ENCODE results near the gene MRPL57. TPM values are rescaled to one million over a fixed set of nuclear protein-coding genes. Genes with fewer than 3 reads are reported as not detected.
A peak's percentile ranks its signal among the peaks of the same experiment; 100 is the strongest.
"Not testable (repeated sequence)": the region's sequence is repeated elsewhere in the genome, so short reads cannot be mapped to it uniquely, and the experiment has no call there.

MRPL57 gene
- 20.3 TPM for total RNA-seq
- long read RNA-seq, transcript MRPL57-201 (2 exons, 2,246 nt) = major isoform, 79 of 90 reads
- long read RNA-seq, partial matches to known transcripts = 7 of 90 reads
- long read RNA-seq, other reads (novel, unspliced or antisense) = 4 of 90 reads

GRCh38 chr13:21176215-21176981 lies at the start of gene MRPL57, which contains the start of gene SKA3:
Gene MRPL57, plus strand, starts transcription at chr13:21176658. Its CDS starts 259 bp downstream, at chr13:21176917.
Gene SKA3, minus strand, starts transcription at chr13:21176552. Its CDS starts 75 bp downstream, at chr13:21176477.
- intact Hi-C loops (cut with DNase I) = no loop called here

GRCh38 chr13:21130116-21130515 lies 46.3 kb upstream of the MRPL57 start:
- intact Hi-C loops (cut with DNase I) = loop anchor here (5.0 kb wide), 1 partner anchor 188 kb away; no protein-coding TSS in a partner anchor

More at GRCh38 chr13:21176215-21176981, at the start of gene MRPL57, which contains the start of gene SKA3:
- peak; percentile 94 for DNase-seq (ENCODE audit: low spot score)

GRCh38 chr13:21133077-21133476 lies 43.4 kb upstream of the MRPL57 start:
- intact Hi-C loops (cut with DNase I) = loop anchor here (5.0 kb wide), 1 partner anchor 191 kb away; no protein-coding TSS in a partner anchor
- DNase-seq (ENCODE audit: low spot score) = no peak

More at GRCh38 chr13:21130116-21130515, 46.3 kb upstream of the MRPL57 start:
- DNase-seq (ENCODE audit: low spot score) = no peak

GRCh38 chr13:21134475-21134874 lies 42.0 kb upstream of the MRPL57 start:
- DNase-seq (ENCODE audit: low spot score) = no peak
- intact Hi-C loops (cut with DNase I) = loop anchor here (5.0 kb wide), 1 partner anchor 192 kb away; no protein-coding TSS in a partner anchor

- intact Hi-C loops (cut with DNase I); DNase-seq (ENCODE audit: low spot score): not testable (repeated sequence)
Observed at GRCh38 chr13:21135833-21136232, 40.6 kb upstream of the MRPL57 start.

GRCh38 chr13:21137696-21138095 lies 38.8 kb upstream of the MRPL57 start:
- intact Hi-C loops (cut with DNase I) = no loop called here
- no peak for DNase-seq (ENCODE audit: low spot score)

GRCh38 chr13:21138561-21138960 lies 37.9 kb upstream of the MRPL57 start:
- intact Hi-C loops (cut with DNase I) = no loop called here
- DNase-seq (ENCODE audit: low spot score) = no peak

- intact Hi-C loops (cut with DNase I) = no loop called here
- no peak for DNase-seq (ENCODE audit: low spot score)
Observed at GRCh38 chr13:21139374-21139773, 37.1 kb upstream of the MRPL57 start.

GRCh38 chr13:21142766-21143165 lies 33.7 kb upstream of the MRPL57 start:
- intact Hi-C loops (cut with DNase I) = no loop called here
- DNase-seq (ENCODE audit: low spot score) = no peak

GRCh38 chr13:21147827-21148226 lies 28.6 kb upstream of the MRPL57 start:
- no peak for DNase-seq (ENCODE audit: low spot score)
- intact Hi-C loops (cut with DNase I) = no loop called here

- intact Hi-C loops (cut with DNase I) = no loop called here
- no peak for DNase-seq (ENCODE audit: low spot score)
Observed at GRCh38 chr13:21148557-21149258, 27.8 kb upstream of the MRPL57 start.

- no peak for DNase-seq (ENCODE audit: low spot score)
- intact Hi-C loops (cut with DNase I) = no loop called here
Observed at GRCh38 chr13:21149568-21149967, 26.9 kb upstream of the MRPL57 start.

- no peak for DNase-seq (ENCODE audit: low spot score)
- intact Hi-C loops (cut with DNase I) = no loop called here
Observed at GRCh38 chr13:21150013-21150412, 26.4 kb upstream of the MRPL57 start.

GRCh38 chr13:21152251-21152899 lies 24.1 kb upstream of the MRPL57 start:
- DNase-seq (ENCODE audit: low spot score) = no peak
- intact Hi-C loops (cut with DNase I) = no loop called here

GRCh38 chr13:21164631-21165030 lies 11.8 kb upstream of the MRPL57 start:
- no peak for DNase-seq (ENCODE audit: low spot score)

GRCh38 chr13:21165606-21166005 lies 10.9 kb upstream of the MRPL57 start:
- intact Hi-C loops (cut with DNase I); DNase-seq (ENCODE audit: low spot score): not testable (repeated sequence)

More at GRCh38 chr13:21164631-21165030, 11.8 kb upstream of the MRPL57 start:
- intact Hi-C loops (cut with DNase I) = no loop called here

GRCh38 chr13:21171420-21171819 lies 5.0 kb upstream of the MRPL57 start:
- intact Hi-C loops (cut with DNase I) = no loop called here
- DNase-seq (ENCODE audit: low spot score) = no peak

GRCh38 chr13:21173767-21174166 lies 2.7 kb upstream of the MRPL57 start:
- intact Hi-C loops (cut with DNase I); DNase-seq (ENCODE audit: low spot score): not testable (repeated sequence)

- no peak for DNase-seq (ENCODE audit: low spot score)
- intact Hi-C loops (cut with DNase I) = no loop called here
Observed at GRCh38 chr13:21175656-21176214, 723 bp upstream of the MRPL57 start.

- no peak for DNase-seq (ENCODE audit: low spot score)
- intact Hi-C loops (cut with DNase I) = no loop called here
Observed at GRCh38 chr13:21176982-21177284, 475 bp downstream of the MRPL57 start.

Data from cardiac septum (tissue), 1 donor.